Panc1 (cell line): ENCODE data around the gene MT1X. TPM values are rescaled to one million over a fixed set of nuclear protein-coding genes. Genes with fewer than 3 reads are reported as not detected.
A peak's percentile ranks its signal among the peaks of the same experiment; 100 is the strongest.

ENCODE experiments used
- ATAC-seq: fragments of 200-7000 bp; cut with Tn5 transposase; 2 replicates; pipeline ENCODE4 v1.9.1; 2020; ENCODE audit warnings: mild to moderate bottlenecking, moderate library complexity
- BruUV-seq: library from RNA; stranded (reverse); fragments of 400-500 nt; replicated peaks from 2 replicates; lab custom pipeline; 2021; lab: Mats Ljungman, UMichigan
- CTCF ChIA-PET: fragments of 300-600 bp; sonication (Branson Sonifier 250); formaldehyde crosslinking; loops from one replicate; lab custom pipeline; 2022; ENCODE audit warnings: antibody characterized with exemption; lab: Charles Lee
- POLR2A ChIA-PET: fragments of 300-600 bp; sonication (Branson Sonifier 250); formaldehyde crosslinking; loops from one replicate; lab custom pipeline; 2022; ENCODE audit warnings: antibody characterized with exemption; lab: Charles Lee
- DNase-seq: peaks from one replicate; pipeline ENCODE4 v3.0.0-alpha.2; 2010; ENCODE audit warnings: low read depth, low spot score
- H3K27ac ChIP-seq: 2 replicates; pipeline ENCODE4 v1.5.1; 2011; ENCODE audit warnings: mild to moderate bottlenecking, low read length, inconsistent platforms
- H3K27me3 ChIP-seq: fragments of 200-500 bp; sonication (Bioruptor generic); 2 replicates; pipeline ENCODE4 v1.6.0; 2014; ENCODE audit warnings: low read length, inconsistent platforms; ENCODE audit not compliant: control insufficient read depth, insufficient read depth
- H3K36me3 ChIP-seq: fragments of 200-500 bp; sonication (Bioruptor generic); 2 replicates; pipeline ENCODE4 v1.5.1; 2014; ENCODE audit warnings: inconsistent platforms, mild to moderate bottlenecking, low read length, moderate library complexity; ENCODE audit not compliant: control insufficient read depth, insufficient read depth
- H3K4me1 ChIP-seq: 2 replicates; pipeline ENCODE4 v1.5.1; 2011; ENCODE audit warnings: inconsistent platforms, mild to moderate bottlenecking, low read length, moderate library complexity; ENCODE audit not compliant: control insufficient read depth, insufficient read depth
- H3K4me3 ChIP-seq, 2 experiments: 2 replicates each; pipeline ENCODE4 v1.5.1; 2011 to 2012; ENCODE audit warnings: low read depth in 2 of 2, low read length in 2 of 2, mild to moderate bottlenecking in 2 of 2, inconsistent platforms in 1 of 2, moderate library complexity in 1 of 2
- H3K9me3 ChIP-seq: fragments of 200-500 bp; sonication (Bioruptor generic); 2 replicates; pipeline ENCODE4 v1.5.1; 2014; ENCODE audit warnings: low read depth, mild to moderate bottlenecking, inconsistent platforms, low read length, moderate library complexity; ENCODE audit not compliant: control insufficient read depth, insufficient read depth
- CTCF ChIP-seq: fragments of 450-650 bp; IDR thresholded peaks from 2 replicates; pipeline ENCODE4 v1.5.1; 2017; ENCODE audit warnings: mild to moderate bottlenecking
- POLR2AphosphoS5 ChIP-seq: IDR thresholded peaks from 2 replicates; pipeline ENCODE4 v1.6.1; 2012; ENCODE audit warnings: mild to moderate bottlenecking, low read depth, low read length, moderate library complexity
- REST ChIP-seq, 2 experiments: IDR thresholded peaks; 2 replicates each; pipeline ENCODE4 v1.6.1; 2011 to 2012; ENCODE audit warnings: low read depth in 2 of 2, control low read depth in 1 of 2, low read length in 1 of 2, mild to moderate bottlenecking in 1 of 2, moderate library complexity in 1 of 2; ENCODE audit not compliant: insufficient read depth in 1 of 2
- SIN3A ChIP-seq: IDR thresholded peaks from 2 replicates; pipeline ENCODE4 v1.6.1; 2012; ENCODE audit warnings: low read depth, mild to moderate bottlenecking, low read length, moderate library complexity, borderline replicate concordance; ENCODE audit not compliant: insufficient read depth
- TCF7L2 ChIP-seq: IDR thresholded peaks from 2 replicates; pipeline ENCODE4 v1.6.1; 2011; ENCODE audit warnings: mild to moderate bottlenecking, low read depth, low read length, inconsistent platforms
- in situ Hi-C: cut with HindIII; loops from 2 replicates; pipeline ENCODE4 v1.10.0; 2016; ENCODE audit warnings: low sequenced_read_pairs, low pct_unique_long_range_greater_than_20kb
- intact Hi-C: fragments of 100-400 bp; cut with micrococcal nuclease; formaldehyde crosslinking; loops from one replicate; pipeline ENCODE4 v1.10.0; 2022; ENCODE audit not compliant: unreplicated experiment
- total RNA-seq: library from RNA; stranded (reverse); gene quantifications from one replicate; pipeline ENCODE4 v1.2.1, GENCODE V29; 2021; ENCODE audit not compliant: unreplicated experiment

Gene MT1X
- total RNA-seq, 1 experiment from 2014 or later = 25.9 TPM

- in situ Hi-C loops (no loop called here), intact Hi-C loops (no loop called here)
- Histone ChIP-seq H3K4me1 (peaks cover 20% of the 10 kb centered on the region), H3K27me3 (no peaks in the 10 kb centered on the region), H3K4me3 (peak within 1 kb of the TSS; percentile 59 to 62), H3K36me3 (no peaks in the 10 kb centered on the region), H3K9me3 (no peaks in the 10 kb centered on the region), H3K27ac (peak within 1 kb of the TSS; percentile 71)
- ChIA-PET POLR2A (no interaction called here), CTCF (no interaction called here)
- TF ChIP-seq TCF7L2 (peak; percentile 57), REST (IDR thresholded peaks at IDR 0.05; ENCODE audit: insufficient read depth in 1 of 2, low read depth in 2 of 2, low read length in 1 of 2) (0 out of 4 replicates have a peak, but pooled peaks of 1 of the 2 experiments have one; percentile 22), CTCF (no peak), POLR2AphosphoS5 (0 out of 2 replicates have a peak, but pooled peaks have one; percentile 52)
- BruUV-seq = no TSS peak
- DNase-seq (no peak), ATAC-seq (peak; percentile 90)
Observed at GRCh38 chr16:56637814-56638750, 44.2 kb upstream of the MT1X start, which contains the start of gene MT1A. MT1A (plus strand) TSS chr16:56638666; CDS start chr16:56638739, 73 bp downstream.

- Histone ChIP-seq H3K4me1 (peaks cover 23% of the 10 kb centered on the region), H3K36me3 (no peaks in the 10 kb centered on the region), H3K27me3 (no peaks in the 10 kb centered on the region), H3K9me3 (no peaks in the 10 kb centered on the region), H3K4me3 (peak overlapping the region; percentile 59 to 62; a peak in 3 of 4 replicates), H3K27ac (peak overlapping the region; percentile 71)
- in situ Hi-C loops (no loop called here), intact Hi-C loops (no loop called here)
- DNase-seq = no peak
- POLR2A ChIA-PET = no interaction called here
- ATAC-seq = no peak
- TSS peak; percentile 84 for BruUV-seq
- CTCF ChIA-PET = no interaction called here
- TF ChIP-seq SIN3A = no peak
- TF ChIP-seq REST (IDR thresholded peaks at IDR 0.05; ENCODE audit: insufficient read depth in 1 of 2, low read depth in 2 of 2, low read length in 1 of 2) = no peak
- no peak for TF ChIP-seq TCF7L2
- no peak for TF ChIP-seq CTCF
- no peak for TF ChIP-seq POLR2AphosphoS5
Observed at GRCh38 chr16:56639045-56639444, 43.2 kb upstream of the MT1X start.
